HEK293T (cell line): ENCODE measurements around the gene ERICH2.

ENCODE experiments used
- CTCF ChIA-PET: fragments of 350-600 bp; formaldehyde crosslinking; extraction: SDS; loops from one replicate; lab custom pipeline; 2021; ENCODE audit warnings: antibody characterized with exemption, inconsistent platforms; lab: Yijun Ruan, JAX
- POLR2A ChIA-PET: fragments of 350-600 bp; formaldehyde crosslinking; extraction: SDS; loops from one replicate; lab custom pipeline; 2020; ENCODE audit warnings: antibody characterized with exemption, inconsistent platforms; lab: Yijun Ruan, JAX
- DNase-seq: peaks from one replicate; pipeline ENCODE4 v3.0.0; 2012; ENCODE audit warnings: mixed read lengths; ENCODE audit errors: extremely low spot score
- ARNT ChIP-seq: fragments of 450-650 bp; IDR thresholded peaks from 2 replicates; pipeline ENCODE4 v1.6.1; 2017; ENCODE audit warnings: mild to moderate bottlenecking
- BHLHE40 ChIP-seq: fragments of 450-650 bp; IDR thresholded peaks from 2 replicates; pipeline ENCODE4 v1.6.1; 2016; ENCODE audit warnings: mild to moderate bottlenecking, moderate library complexity, borderline replicate concordance
- CTBP1 ChIP-seq: fragments of 450-650 bp; IDR thresholded peaks from 2 replicates; pipeline ENCODE4 v1.6.1; 2016; ENCODE audit warnings: borderline replicate concordance
- ELF4 ChIP-seq: fragments of 450-650 bp; IDR thresholded peaks from 2 replicates; pipeline ENCODE4 v1.6.1; 2017; ENCODE audit warnings: antibody characterized with exemption
- FOXA1 ChIP-seq: fragments of 450-650 bp; IDR thresholded peaks from 2 replicates; pipeline ENCODE4 v1.6.1; 2016; ENCODE audit warnings: mild to moderate bottlenecking
- FOXK2 ChIP-seq: fragments of 450-650 bp; IDR thresholded peaks from 2 replicates; pipeline ENCODE4 v1.6.1; 2016; ENCODE audit warnings: mild to moderate bottlenecking
- FOXM1 ChIP-seq: fragments of 450-650 bp; IDR thresholded peaks from 2 replicates; pipeline ENCODE4 v1.6.1; 2017; ENCODE audit warnings: mild to moderate bottlenecking, borderline replicate concordance
- HDGF ChIP-seq: fragments of 450-650 bp; IDR thresholded peaks from 2 replicates; pipeline ENCODE4 v1.6.1; 2017; ENCODE audit warnings: antibody characterized with exemption, borderline replicate concordance
- L3MBTL2 ChIP-seq: fragments of 450-650 bp; conservative IDR thresholded peaks from 2 replicates; pipeline ENCODE4 v1.6.1; 2016; ENCODE audit warnings: mild to moderate bottlenecking
- LEF1 ChIP-seq: fragments of 450-650 bp; IDR thresholded peaks from 2 replicates; pipeline ENCODE4 v1.6.1; 2017; ENCODE audit warnings: mild to moderate bottlenecking, borderline replicate concordance
- NFRKB ChIP-seq: fragments of 450-650 bp; IDR thresholded peaks from 2 replicates; pipeline ENCODE4 v1.6.1; 2016; ENCODE audit warnings: mild to moderate bottlenecking, moderate library complexity
- PKNOX1 ChIP-seq: fragments of 450-650 bp; IDR thresholded peaks from 2 replicates; pipeline ENCODE4 v1.6.1; 2016
- SP1 ChIP-seq: fragments of 450-650 bp; IDR thresholded peaks from 2 replicates; pipeline ENCODE4 v1.6.1; 2017
- SUZ12 ChIP-seq: fragments of 450-650 bp; IDR thresholded peaks from 2 replicates; pipeline ENCODE4 v1.6.1; 2016; ENCODE audit warnings: mild to moderate bottlenecking
- TARDBP ChIP-seq: fragments of 450-650 bp; IDR thresholded peaks from 2 replicates; pipeline ENCODE4 v1.6.1; 2016
- ZNF384 ChIP-seq: fragments of 450-650 bp; IDR thresholded peaks from 2 replicates; pipeline ENCODE4 v1.6.1; 2016

The ERICH2 gene

GRCh38 chr2:170823088-170823897 is 53.1 kb downstream of the ERICH2 start:
- ChIA-PET POLR2A (no interaction called here), CTCF (no interaction called here)
- no peak for DNase-seq
- TF ChIP-seq BHLHE40 (no peak), ZNF384 (no peak), TARDBP (no peak), ARNT (no peak), SP1 (no peak), FOXA1 (no peak), FOXK2 (no peak), ELF4 (no peak), PKNOX1 (no peak), NFRKB (no peak), HDGF (no peak)

GRCh38 chr2:170823898-170824215 is 53.7 kb downstream of the ERICH2 start:
- TF ChIP-seq FOXM1 (no peak), HDGF (no peak), CTBP1 (no peak), ZNF384 (no peak), FOXK2 (no peak), FOXA1 (no peak)
- ChIA-PET CTCF (no interaction called here), POLR2A (no interaction called here)
- DNase-seq, result no peak

GRCh38 chr2:170824526-170825015 is 54.4 kb downstream of the ERICH2 start:
- DNase-seq, result no peak
- ChIA-PET CTCF (interaction anchor here (1.1 kb wide), 1 partner anchor 49 kb away, joined by 4 read pairs; no protein-coding TSS in a partner anchor), POLR2A (interaction anchor here (1.4 kb wide), 1 partner anchor 8 kb away, joined by 5 read pairs; the partner anchor contains the start of gene GAD1)
- TF ChIP-seq BHLHE40 (no peak), SP1 (no peak), FOXM1 (no peak), FOXA1 (no peak), CTBP1 (no peak), ARNT (no peak), ZNF384 (no peak), TARDBP (no peak), LEF1 (no peak), NFRKB (no peak), PKNOX1 (no peak), SUZ12 (no peak)

GRCh38 chr2:170827841-170828532 is 57.8 kb downstream of the ERICH2 start:
- TF ChIP-seq ARNT (no peak), FOXK2 (no peak), BHLHE40 (no peak), ELF4 (no peak), NFRKB (no peak), CTBP1 (no peak), ZNF384 (no peak), L3MBTL2 (no peak), FOXA1 (no peak), FOXM1 (no peak), TARDBP (no peak), SUZ12 (no peak), PKNOX1 (no peak), SP1 (no peak), HDGF (no peak), LEF1 (no peak)
- CTCF ChIA-PET, result no interaction called here

GRCh38 chr2:170828533-170828916 is 58.3 kb downstream of the ERICH2 start:
- no peak for TF ChIP-seq FOXK2
- no peak for TF ChIP-seq NFRKB
- TF ChIP-seq ARNT, result no peak
- TF ChIP-seq L3MBTL2, result no peak
- no peak for TF ChIP-seq LEF1
- TF ChIP-seq ZNF384, result no peak
- TF ChIP-seq SUZ12, result no peak
- no peak for TF ChIP-seq CTBP1
- TF ChIP-seq FOXA1, result no peak
- no peak for TF ChIP-seq PKNOX1
- no peak for TF ChIP-seq HDGF
- TF ChIP-seq ELF4, result no peak
- TF ChIP-seq FOXM1, result no peak
- TF ChIP-seq BHLHE40, result no peak
- TF ChIP-seq SP1, result no peak
- TF ChIP-seq TARDBP, result no peak
- POLR2A ChIA-PET, result no interaction called here

More at GRCh38 chr2:170827841-170828532, 57.8 kb downstream of the ERICH2 start:
- DNase-seq, result no peak
- POLR2A ChIA-PET, result no interaction called here

More at GRCh38 chr2:170828533-170828916, 58.3 kb downstream of the ERICH2 start:
- DNase-seq, result no peak
- CTCF ChIA-PET, result no interaction called here
